ENCODE data around the gene TUBAL3. TPM values are rescaled to one million over a fixed set of nuclear protein-coding genes. Genes with fewer than 3 reads are reported as not detected.
A peak's percentile ranks its signal among the peaks of the same experiment; 100 is the strongest.

The TUBAL3 gene
- total and polyA plus RNA-seq, 4 donors: 0.75 TPM; not detected in 3

GRCh38 chr10:5450605-5451384 is 46.2 kb upstream of the TUBAL3 start:
- H3K9me3 ChIP-seq (ENCODE audit: control insufficient read depth in 4 of 4, low read length in 3 of 4): no peaks in the 10 kb centered on the region
- peak overlapping the region in 1 of 2 donors; percentile 58 for H3K9ac ChIP-seq (ENCODE audit: low read depth in 1 of 2, low read length in 2 of 2)
- DNase-seq (ENCODE audit: low spot score): no peak
- TF ChIP-seq JUND (IDR thresholded peaks at IDR 0.05) (no peak), HNF4A (conservative IDR thresholded peaks at IDR 0.05) (no peak), FOXA1 (IDR thresholded peaks at IDR 0.05) (no peak), RXRA (IDR thresholded peaks at IDR 0.05) (no peak), ATF3 (IDR thresholded peaks at IDR 0.05) (no peak), EGR1 (IDR thresholded peaks at IDR 0.05; ENCODE audit: low read depth in 2 of 2) (no peak)
- TF ChIP-seq, protein P1, sequence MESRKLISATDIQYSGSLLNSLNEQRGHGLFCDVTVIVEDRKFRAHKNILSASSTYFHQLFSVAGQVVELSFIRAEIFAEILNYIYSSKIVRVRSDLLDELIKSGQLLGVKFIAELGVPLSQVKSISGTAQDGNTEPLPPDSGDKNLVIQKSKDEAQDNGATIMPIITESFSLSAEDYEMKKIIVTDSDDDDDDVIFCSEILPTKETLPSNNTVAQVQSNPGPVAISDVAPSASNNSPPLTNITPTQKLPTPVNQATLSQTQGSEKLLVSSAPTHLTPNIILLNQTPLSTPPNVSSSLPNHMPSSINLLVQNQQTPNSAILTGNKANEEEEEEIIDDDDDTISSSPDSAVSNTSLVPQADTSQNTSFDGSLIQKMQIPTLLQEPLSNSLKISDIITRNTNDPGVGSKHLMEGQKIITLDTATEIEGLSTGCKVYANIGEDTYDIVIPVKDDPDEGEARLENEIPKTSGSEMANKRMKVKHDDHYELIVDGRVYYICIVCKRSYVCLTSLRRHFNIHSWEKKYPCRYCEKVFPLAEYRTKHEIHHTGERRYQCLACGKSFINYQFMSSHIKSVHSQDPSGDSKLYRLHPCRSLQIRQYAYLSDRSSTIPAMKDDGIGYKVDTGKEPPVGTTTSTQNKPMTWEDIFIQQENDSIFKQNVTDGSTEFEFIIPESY (IDR thresholded peaks at IDR 0.05): no peak
- no peaks in the 10 kb centered on the region for H3K27me3 ChIP-seq (ENCODE audit: control insufficient read depth in 4 of 4, insufficient read depth in 4 of 4, low read length in 3 of 4)
- WGBS: 68% methylated on average over 4 of the region's 4 CpGs
- peaks cover 0 to 22% (median 9%) of the 10 kb centered on the region in 4 donors for H3K4me1 ChIP-seq (ENCODE audit: control insufficient read depth in 4 of 4, insufficient read depth in 4 of 4, low read length in 3 of 4)
- peaks cover 1 to 38% (median 31%) of the 10 kb centered on the region in 4 donors for H3K36me3 ChIP-seq (ENCODE audit: control insufficient read depth in 4 of 4, insufficient read depth in 3 of 4, low read depth in 1 of 4, low read length in 3 of 4)
- H3K27ac ChIP-seq (ENCODE audit: low read depth in 1 of 2, low read length in 2 of 2): no peak overlapping the region
- H3K4me3 ChIP-seq (ENCODE audit: low read depth in 1 of 3, low read length in 3 of 3): no peak overlapping the region

GRCh38 chr10:5449823-5450222 is 45.2 kb upstream of the TUBAL3 start:
- Histone ChIP-seq H3K4me3 (ENCODE audit: low read depth in 1 of 3, low read length in 3 of 3) (peak overlapping the region in 2 of 3 donors; percentile 10 to 13), H3K27me3 (ENCODE audit: control insufficient read depth in 4 of 4, insufficient read depth in 4 of 4, low read length in 3 of 4) (no peaks in the 10 kb centered on the region), H3K27ac (ENCODE audit: low read depth in 1 of 2, low read length in 2 of 2) (peak overlapping the region; percentile 45 to 81), H3K9ac (ENCODE audit: low read depth in 1 of 2, low read length in 2 of 2) (peak overlapping the region; percentile 92 to 100), H3K36me3 (ENCODE audit: control insufficient read depth in 4 of 4, insufficient read depth in 3 of 4, low read depth in 1 of 4, low read length in 3 of 4) (peaks cover 1 to 28% (median 24%) of the 10 kb centered on the region in 4 donors), H3K9me3 (ENCODE audit: control insufficient read depth in 4 of 4, low read length in 3 of 4) (no peaks in the 10 kb centered on the region), H3K4me1 (ENCODE audit: control insufficient read depth in 4 of 4, insufficient read depth in 4 of 4, low read length in 3 of 4) (peaks cover 0 to 22% (median 9%) of the 10 kb centered on the region in 4 donors)
- TF ChIP-seq ATF3 (IDR thresholded peaks at IDR 0.05): no peak
- TF ChIP-seq NR2F2 (IDR thresholded peaks at IDR 0.05): no peak
- TF ChIP-seq, protein P1 (IDR thresholded peaks at IDR 0.05): no peak
- TF ChIP-seq YY1 (IDR thresholded peaks at IDR 0.05): peak; percentile 46
- TF ChIP-seq FOXA2 (IDR thresholded peaks at IDR 0.05): no peak
- peak; percentile 18 to 31 for TF ChIP-seq RAD21 (IDR thresholded peaks at IDR 0.05)
- TF ChIP-seq EGR1 (IDR thresholded peaks at IDR 0.05; ENCODE audit: low read depth in 2 of 2): no peak
- no peak for TF ChIP-seq FOXA1 (IDR thresholded peaks at IDR 0.05)
- TF ChIP-seq, protein P2, sequence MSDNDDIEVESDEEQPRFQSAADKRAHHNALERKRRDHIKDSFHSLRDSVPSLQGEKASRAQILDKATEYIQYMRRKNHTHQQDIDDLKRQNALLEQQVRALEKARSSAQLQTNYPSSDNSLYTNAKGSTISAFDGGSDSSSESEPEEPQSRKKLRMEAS (IDR thresholded peaks at IDR 0.05): no peak
- TF ChIP-seq JUND (IDR thresholded peaks at IDR 0.05): no peak
- no peak for TF ChIP-seq GABPA (IDR thresholded peaks at IDR 0.05 in 1 of 2, conservative IDR thresholded peaks at IDR 0.05 in 1 of 2)
- TF ChIP-seq SP1 (IDR thresholded peaks at IDR 0.05): no peak
- no peak for TF ChIP-seq TAF1 (conservative IDR thresholded peaks at IDR 0.05)
- DNase-seq (ENCODE audit: low spot score): no peak
- WGBS: 25% methylated on average over 8 of the region's 8 CpGs
